Activated CD4-positive, alpha-beta T cell treated with anti-CD3 and anti-CD28 coated beads, Interleukin-2, amount 50 U/mL, for 4 hours (primary cell): ENCODE measurements around the gene RAC3.
A peak's percentile ranks its signal among the peaks of the same experiment; 100 is the strongest.

Experiments
- DNase-seq, 2 experiments: peaks; one replicate each; pipeline ENCODE4 v3.0.0-alpha.2; 2020

RAC3 gene

DNA sequence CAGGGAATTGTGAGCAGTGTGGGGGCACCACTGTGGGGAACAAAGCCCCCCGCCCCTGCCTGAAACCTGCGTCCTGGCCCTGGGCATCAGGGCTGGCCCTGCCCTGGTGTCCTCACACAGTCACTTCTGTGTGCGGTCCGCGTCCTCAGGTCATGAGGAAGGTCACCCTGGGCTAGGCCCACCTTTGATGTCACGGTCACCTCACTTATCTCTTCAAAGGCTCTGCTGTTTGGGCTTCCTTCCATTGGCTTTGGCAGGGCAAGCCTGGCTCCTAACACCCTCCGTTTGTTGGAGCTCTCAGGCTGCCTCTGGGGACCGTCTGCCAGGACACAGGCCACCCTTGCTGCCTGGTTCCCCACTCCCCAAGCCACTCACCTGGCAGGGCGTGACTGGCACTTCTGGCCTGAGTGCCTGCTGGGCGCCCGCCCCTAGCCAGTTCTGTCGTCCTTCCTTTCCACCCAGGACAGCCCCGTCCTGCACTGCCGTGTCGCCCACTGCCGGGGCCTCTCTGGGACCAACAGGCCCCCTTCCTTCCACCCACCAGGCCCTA lies 17.6 kb upstream of the RAC3 start:
- DNase-seq, result no peak

DNA sequence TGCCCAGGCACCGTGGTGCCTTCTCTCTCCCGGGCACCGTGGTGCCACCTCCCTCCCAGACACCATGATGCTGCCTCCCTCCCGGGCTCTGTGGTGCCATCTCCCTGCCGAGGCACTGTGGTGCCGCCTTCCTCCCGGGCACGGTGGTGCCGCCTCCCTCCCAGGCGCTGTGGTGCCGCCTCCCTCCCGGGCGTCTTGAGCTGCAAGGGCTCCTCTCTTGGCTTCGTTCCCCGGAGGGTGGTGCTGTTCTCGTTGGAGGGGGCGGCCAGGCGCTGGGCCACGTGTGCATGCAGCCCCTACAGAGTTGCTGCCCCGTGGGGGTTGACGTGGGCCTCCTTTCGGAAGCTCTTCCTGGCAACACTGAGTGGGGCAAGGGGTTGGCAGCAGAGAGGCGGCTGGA lies 17.0 kb upstream of the RAC3 start:
- DNase-seq, result no peak

DNA sequence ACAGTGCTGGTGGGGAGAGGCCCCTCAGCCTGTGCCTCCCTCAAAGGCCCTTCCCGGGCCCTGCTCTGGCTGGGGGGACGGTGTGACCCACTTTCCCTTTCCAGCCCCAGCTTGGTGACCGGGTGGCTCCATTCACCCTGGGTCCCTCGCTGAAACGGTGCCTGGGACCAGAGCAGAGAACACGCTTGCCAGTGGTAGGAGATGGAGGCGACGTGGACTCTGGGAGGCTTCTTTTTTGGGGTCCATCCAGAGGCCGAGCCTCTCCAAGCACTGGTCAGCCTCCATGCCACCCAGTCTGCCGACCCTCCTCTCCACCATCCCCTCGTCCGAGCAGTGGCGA lies 16.5 kb upstream of the RAC3 start:
- no peak for DNase-seq

DNA sequence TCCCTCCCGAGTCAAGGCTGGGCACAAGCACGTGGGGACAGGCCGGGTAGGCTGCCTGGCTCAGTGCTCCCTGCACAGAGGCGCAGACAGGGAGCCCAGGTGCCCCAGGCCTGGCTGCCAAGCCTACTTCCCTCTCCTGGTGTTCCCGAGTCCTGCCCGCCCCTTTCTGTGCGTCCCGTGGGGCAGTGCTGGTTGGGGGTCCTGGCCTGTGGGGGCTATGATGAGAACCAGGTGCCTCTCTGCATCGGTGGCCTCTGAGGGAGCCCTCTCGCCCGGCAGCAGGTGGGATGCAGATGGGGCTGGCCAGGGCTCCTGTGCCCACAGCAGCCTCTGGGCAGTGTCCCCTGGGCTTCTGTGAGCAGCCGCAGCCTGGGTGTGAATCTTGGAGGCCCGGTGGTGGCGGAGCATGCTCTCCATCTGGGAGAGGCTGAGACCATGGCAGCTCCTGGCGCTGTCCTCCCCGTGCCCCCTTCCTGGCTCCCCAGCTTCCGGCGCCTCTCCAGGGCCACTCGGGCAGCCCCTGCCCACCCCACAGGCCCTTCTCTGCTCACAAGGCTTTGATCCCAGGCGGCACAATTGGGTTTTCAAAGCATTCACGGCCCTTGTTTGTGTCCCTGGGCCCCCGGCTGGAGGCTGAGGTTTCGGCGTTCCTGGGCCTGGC lies 16.0 kb upstream of the RAC3 start:
- DNase-seq, result no peak

DNA sequence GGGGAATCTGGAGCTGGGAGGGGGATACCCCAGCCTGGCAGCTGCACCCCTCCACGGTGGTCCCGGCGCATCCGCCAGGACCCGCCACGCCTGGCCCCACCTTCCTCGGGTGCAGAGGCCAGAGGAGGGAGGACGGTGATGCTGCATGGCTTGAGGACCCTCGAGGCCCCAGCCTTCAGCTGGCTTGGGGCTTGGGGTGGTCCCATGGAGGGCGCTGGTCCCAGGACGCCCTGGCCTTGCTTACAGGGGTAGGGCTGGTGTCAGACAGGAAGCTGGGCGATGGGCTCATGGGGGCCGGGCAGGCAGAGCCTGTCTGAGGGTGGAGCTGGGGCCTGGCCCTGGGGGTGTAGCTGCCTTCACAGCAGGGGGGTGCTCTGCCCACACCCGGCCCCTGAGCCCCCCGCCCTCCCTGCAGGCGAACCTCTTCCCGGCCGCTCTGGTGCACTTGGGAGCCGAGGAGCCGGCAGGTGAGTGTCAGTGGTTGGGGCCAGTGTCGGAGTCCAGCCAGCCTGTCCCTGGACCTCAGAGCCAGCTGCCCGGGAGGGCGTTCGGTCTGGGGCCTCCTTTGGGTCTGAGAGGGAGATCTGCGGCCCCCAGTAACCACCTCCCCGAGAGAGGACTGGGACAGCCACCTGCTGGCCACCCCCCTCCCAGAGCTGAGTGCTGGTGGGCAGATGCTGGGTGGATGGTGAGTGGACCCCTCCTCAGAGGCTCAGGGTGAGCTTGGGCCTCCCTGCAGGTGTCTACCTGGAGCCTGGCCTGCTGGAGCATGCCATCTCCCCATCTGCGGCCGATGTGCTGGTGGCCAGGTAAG lies 15.2 kb upstream of the RAC3 start:
- no peak for DNase-seq

DNA sequence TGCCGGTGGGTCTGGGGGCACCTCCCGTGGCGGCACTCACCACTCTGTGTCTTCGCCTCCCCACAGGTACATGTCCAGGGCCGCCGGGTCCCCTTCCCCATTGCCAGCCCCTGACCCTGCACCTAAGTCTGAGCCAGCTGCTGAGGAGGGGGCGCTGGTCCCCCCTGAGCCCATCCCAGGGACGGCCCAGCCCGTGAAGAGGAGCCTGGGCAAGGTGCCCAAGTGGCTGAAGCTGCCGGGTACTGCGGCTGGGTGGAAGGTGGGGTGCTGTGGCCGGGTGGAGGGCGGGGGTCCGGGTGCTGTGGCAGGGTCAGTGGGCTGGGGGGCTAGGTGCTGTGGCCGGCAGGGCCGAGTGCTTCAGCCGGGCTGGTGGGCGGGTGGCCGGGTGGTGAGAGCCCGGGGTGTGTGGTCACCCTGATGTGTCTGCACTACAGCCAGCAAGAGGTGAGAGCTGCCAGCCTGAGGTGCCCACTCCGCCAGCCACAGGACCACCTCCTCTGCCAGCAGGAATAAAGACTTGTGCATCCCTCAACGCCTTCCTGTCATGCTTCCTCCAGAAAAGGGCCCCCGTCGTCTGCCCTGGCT lies 14.5 kb upstream of the RAC3 start:
- no peak for DNase-seq

DNA sequence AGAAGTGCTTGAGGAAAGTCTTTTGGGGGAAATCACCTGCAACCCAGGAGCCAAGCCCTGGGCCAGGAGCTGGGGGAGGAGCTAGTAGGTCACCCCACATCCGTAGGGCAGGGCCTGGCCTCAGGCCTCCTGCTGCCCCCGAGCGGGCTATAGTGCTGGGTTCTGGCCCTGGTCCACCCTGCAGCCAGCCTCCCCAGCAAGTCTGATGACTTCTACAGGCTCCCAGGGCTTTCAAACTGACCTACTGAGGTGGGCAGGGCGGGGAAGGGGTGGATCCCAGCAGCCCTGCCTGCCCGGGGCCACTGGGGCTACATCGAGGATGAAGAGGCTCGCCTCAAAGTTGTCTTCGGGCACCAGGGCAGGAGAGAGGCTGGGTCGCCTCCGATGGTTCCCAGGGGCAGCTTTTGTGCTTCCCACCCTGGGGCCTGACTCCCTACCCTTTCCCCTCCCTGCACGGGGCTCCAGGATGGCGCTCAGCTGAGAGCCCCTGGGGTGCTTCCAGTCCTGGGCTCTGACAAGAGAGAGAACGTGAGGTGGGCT lies 13.8 kb upstream of the RAC3 start:
- DNase-seq, result no peak

DNA sequence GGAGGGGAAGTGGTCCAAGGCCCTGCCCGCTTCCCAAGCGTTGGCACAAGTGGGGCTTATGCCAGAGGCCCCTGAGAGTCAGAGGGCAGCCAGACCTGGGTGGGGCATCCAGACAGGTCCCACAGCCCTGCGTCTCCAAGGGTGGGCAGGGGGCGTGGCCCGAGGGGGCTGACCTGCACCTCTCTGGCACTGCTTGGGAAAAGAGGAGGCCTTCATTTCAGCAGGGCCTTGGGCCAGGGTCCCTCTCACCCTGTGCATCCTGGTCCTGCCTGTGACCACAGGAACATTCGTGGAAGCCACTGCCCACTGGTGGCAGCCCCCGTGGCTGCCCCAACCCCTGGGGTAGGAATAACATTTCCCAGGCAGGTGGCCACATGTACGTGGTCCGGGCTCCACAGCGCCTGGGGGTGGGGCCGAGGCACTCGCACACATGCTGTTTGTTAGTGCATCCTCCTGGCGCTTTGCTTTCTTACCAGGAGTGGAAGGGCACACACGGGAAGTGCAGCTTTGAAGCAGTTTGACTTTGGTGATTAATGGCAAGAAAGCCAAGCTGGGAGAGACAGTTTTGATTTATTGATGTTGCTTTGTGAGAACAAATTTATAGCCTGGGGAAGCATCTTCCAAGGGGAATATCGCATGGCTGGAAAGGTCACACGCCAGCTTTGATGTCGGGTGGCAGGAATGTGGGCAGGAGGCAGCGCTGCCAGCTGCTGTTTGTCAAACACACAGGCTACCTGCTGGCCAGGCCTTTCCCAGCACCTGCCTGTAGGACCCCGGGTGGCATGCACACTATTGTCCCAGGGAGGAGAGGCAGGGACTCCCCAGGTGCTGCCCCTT lies 13.1 kb upstream of the RAC3 start:
- DNase-seq, result no peak

DNA sequence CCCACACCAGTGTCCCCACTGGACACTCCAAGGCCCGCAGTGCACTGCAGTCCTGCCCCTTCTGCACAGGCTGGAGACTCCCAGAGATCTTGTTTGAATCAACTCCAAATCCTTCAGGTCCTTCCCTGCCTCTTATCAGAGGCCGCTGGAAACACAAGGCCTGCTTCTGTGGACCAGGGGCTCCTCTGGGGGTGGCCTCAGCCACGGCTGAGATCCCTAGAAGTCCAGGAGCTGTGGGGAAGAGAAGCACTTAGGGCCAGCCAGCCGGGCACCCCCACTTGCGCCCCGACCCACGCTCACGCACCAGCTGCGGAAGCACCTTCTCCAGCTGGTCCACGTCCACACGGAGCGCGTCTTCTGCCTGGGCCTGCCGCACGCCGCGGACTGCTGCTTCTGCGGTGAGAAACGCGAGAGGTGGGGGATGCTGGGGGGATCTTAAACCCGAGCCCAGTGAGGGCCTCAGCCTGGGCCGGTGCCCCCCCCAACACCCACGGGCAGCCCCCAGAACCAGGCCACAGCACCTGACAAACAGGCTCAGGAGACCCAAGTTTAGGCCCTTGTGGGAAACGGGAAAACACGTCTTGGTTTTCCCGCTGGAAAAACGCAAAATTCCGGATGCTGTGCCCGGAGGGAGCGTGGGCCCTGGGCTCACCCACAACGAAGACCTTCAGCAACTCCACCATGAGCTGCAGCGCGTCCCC lies 12.3 kb upstream of the RAC3 start:
- DNase-seq, result no peak

DNA sequence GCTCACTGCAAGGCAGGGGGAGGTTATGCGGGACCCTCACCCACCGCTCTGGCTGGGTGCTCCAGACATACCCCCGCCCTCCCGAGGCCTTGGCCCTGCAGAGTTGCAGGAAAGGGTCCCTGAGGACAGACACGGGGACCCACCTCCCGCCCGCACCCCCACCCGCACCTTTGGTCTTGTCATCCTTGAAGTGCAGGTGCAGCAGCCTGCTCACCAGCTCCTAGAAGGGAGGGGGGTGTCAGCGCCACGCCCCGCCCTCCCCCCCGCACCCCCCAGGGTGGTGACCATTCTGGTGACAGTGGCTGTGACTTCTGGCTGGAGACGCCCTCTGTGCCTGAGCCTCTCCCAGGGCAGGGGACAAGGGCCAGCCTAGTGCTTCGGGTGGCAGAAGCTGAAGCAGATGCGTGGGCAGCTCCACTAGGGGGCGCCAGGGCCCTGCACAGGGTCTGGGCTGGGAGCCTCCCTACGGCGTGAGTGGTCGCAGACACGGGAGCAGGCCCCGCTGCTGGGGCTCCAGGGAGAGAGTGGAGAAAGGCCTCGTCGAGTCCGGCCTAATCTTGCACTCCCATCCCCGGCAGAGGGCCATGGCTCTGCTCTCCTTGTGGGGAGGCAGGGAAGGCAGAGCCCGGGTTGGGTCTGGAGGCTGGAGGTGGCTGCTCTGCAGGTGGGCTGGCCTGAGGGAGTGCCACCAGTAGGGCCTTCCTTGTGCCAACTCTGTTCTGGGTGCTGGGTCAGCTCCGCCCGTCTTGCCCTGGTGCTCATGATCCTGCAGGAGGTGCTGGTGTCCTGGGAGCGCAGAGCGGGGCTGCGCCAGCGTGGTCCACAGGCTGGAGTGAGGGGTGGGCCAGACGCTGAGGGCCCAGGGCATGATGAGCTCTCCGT lies 11.5 kb upstream of the RAC3 start:
- peak; percentile 43 to 49 for DNase-seq

DNA sequence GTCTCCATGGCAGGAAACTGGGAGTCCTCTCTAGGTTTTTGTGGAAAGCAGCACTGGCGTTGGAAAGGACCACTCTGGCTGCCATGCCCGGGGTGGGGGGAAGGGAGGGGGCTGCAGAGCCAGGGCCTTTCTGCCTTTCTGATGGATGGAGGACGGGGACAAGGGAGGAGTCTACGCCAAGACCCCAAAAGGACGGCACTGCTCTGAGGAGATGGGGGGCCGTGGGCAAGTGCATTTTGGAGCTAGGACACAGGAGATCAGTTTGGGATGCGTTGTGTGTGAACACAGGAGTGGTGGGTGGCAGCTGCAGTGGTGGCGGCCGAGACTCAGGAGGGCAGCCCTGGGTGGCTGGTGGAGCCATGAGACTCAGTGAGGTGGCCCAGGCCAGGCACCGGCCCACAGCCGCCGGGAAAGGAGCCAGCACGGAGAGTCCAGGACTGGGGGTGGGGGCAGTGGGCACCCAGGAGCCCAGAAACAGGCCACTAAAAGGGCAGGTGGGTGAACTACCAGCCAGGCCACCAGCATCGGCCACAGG lies 10.8 kb upstream of the RAC3 start:
- no peak for DNase-seq

DNA sequence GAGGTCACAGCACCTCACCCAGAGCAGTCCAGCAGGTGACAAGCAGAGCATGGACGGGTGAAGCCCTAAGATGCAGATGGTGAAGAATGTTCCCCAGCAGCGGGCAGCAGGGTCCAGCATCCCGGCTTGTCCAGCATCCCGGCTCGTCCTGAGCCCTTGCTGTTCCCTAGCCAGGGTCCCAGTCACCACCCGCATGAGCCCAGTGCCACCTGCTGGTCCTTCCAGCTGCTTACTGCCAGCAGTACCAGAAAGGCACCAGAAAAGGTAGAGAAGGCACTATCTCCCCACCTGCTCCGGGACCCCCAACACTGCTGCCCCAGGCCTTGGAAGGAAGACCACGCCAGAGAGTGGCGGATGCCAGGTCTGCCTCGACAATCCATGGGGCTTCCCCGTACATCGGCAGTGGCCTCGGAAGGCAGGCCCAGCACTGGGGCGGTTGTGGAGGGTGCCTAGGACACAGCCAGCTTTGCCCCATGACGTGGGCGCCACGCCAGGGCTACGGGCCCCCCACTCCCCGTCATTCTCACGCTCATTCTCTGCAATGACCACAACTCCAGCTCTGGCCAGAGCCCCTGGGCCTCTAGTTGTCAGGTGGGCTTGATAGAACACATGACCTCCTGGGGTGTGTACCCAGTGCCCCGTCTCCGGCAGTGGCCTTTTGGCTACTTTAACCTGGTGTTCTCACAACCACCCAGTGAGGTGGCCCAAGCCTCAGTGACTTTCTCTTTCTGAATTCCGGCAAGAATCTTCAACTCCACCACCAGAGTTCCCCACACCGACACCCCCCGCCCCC lies 10.2 kb upstream of the RAC3 start:
- peak; percentile 58 to 65 for DNase-seq

DNA sequence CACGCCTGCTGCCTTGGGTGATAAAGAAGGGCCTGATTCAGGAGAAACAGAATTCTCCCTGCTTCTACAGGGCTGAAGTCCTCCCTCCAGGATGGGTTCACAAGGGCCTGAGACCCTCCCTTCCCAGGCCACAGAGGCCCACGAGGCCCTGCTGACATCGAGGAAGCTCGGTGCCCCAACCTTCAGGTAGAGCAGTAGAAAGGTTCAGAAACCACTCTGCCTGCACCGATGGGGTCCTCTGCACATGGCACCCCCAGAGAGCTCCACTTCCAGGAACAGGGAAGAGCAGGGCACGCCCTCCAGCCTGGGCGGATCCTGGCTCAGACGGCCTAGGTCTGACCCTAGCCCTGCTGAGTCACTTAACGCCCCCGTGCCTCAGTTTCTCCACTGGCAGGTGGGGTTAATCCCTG lies 9.6 kb upstream of the RAC3 start:
- no peak for DNase-seq

DNA sequence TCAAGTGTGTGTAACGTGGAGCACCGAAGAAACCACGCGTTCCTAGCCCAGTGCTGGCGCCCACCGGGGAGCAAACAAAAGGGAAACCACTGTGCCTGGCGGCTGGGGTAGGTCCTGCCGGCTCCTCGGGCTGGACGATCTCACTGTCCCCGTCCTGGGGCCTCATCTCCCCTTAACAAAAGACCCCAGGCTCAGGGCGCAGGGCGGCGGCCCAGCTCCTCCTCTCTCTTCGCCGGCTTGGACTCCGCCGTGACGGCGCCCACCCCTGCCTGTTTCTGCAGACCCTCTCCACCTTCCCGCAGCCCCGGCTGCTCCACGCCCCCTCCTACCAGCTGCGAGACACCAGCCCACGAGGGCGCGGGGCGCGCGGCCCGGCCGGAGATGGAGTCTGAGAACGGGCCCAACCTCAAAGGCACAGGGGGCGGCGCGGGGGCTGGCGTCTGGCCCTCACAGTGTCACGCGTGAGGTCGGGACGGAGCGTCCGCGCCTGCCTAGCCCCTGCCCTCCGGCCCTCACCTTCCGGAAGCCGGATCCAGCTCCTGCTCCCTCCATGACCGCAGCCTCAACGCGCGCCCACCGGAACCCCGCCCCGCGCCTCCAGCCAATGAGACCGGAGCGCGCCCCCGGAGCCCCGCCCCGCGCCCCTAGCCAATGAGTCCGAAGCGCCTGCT lies 9.0 kb upstream of the RAC3 start, which contains the start of gene CENPX:
Gene CENPX, minus strand, starts transcription at position 569 of the 671 bp plus-strand sequence. Its CDS starts 17 bp downstream, at position 552.
- DNase-seq, result no peak

DNA sequence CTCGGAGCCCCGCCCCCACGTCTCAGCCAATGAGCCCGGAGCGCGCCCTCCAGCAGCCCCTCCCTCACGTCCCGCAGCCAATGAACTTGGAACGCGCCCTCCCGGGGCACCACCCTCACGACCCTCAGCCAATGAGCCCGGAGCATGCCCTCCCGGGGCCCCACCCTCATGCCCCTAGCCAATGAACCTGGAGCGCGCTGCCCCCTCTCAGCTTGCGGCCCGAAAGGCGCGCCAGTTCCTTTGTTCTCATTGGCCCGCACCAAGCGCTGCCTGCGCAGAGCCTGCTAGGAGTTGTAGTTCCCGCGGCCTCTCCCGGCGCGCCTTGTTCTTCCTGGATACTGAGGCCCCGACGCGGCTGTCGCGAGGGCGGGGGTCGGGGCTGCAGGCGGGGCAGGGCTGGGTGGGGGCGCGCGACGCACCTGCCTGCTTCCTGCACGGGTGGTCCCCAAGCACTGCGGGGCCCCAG lies 8.5 kb upstream of the RAC3 start, which contains the start of gene LRRC45:
Gene LRRC45, plus strand, starts transcription at position 325 of the 466 bp plus-strand sequence. CDS start 339 bp downstream, outside the sequence.
- peak; percentile 99 to 100 for DNase-seq

DNA sequence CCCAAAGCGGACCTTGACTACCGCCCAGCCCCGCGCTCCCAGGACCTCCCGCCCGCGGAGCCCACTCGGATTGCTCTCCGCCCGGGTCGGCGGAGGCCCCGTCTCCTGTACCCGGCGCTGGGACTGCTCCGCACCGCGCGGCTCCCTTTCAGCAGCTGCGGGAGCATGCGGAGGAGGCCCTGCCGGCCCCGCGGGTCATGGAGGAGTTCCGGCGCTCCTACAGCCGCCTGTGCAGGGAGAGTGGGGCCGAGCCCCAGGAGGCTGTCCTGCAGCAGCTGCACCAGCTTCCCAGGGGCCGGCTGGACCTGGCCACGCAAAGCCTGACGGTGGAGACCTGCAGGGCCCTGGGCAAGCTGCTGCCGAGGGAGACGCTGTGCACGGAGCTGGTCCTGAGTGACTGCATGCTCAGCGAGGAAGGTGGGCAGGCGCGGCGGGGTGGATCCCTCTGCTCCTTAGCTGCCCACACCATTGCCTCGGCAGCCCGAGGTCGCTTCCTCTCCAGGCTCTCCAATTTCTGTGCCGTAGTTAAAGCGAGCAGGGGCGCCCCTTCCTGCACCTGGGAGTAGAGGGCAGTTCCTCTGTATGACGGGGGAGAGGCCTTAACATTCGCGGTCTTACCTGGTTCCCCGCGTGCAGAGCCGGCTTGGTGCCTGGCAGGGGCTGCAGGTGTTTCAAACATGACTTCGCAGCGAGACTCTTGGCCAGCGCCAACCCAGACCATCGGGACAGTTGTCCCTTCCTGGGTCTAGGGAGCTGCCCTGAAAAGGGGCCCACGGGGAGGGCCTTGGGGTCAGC lies 7.8 kb upstream of the RAC3 start:
- DNase-seq, result no peak

DNA sequence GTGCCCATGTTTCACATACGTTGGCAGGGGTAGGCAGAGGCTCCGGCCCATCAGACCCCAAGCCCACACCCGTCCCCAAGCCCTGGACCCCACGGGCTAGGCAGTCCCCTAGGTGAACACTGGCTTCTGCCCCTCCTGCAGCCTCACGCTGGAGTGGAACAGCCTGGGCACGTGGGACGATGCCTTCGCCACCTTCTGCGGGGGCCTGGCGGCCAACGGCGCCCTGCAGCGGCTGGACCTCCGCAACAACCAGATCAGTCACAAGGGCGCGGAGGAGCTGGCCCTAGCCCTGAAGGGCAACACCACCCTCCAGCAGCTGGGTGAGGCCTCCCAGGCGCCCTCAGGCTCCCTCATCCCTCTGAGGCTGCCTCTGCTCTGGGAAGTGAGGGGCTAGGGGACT lies 6.6 kb upstream of the RAC3 start:
- no peak for DNase-seq
